GM18517 (cell line): ENCODE data around the gene OR6J1.
"Not testable (repeated sequence)": the region's sequence is repeated elsewhere in the genome, so short reads cannot be mapped to it uniquely, and the experiment has no call there.

Experiments
- ATAC-seq: cut with Tn5 transposase; IDR thresholded peaks from one replicate; pipeline ENCODE4 v1.9.1; 2021; ENCODE audit warnings: mild to moderate bottlenecking, moderate library complexity; ENCODE audit not compliant: unreplicated experiment

The OR6J1 gene

DNA sequence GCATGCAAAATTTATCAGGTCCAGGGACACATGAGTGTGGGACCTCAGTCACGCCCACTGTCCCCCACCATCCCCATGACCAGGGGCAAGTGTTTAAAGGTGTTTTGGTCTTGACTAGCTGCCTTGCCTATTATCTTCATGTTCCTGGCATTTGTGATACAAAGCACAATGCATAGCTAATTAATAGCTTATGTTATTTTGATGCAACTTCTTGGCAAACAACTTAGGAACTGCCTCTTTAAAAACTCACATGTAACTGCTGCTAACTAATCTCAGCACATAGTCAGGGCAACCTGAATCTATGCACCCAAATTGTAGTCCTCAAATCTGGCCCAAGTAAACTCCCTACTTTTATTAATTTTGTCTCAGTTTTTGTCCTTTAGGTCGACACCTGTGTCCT is 7.4 kb upstream of the OR6J1 start:
- ATAC-seq: no peak

DNA sequence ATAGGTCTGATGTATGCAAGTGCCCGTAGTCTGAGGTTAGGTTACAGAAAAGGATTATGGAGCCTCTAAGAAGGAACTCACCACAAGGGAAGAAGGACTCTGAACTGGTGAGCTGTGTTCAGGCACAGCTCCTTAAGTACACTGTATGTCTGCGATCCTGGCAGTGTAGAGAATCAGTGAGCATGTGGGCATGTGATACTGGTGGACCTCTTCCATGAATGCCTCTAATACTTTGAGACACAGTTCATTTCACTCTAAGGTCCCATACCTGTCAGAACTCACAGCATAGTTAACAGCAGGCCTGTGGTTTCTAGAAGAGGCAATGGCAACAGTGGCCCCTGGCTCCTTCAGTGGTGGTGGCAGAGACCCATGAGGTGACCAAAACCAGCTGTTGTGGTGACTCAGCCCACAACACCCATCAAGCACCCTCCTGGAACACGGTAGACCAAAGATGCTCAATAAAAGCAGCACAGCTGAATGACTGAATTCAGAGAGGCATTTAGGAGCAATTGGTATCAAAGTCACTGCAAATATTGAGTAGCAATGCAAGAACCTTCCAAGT is 6.9 kb upstream of the OR6J1 start:
- ATAC-seq: no peak

DNA sequence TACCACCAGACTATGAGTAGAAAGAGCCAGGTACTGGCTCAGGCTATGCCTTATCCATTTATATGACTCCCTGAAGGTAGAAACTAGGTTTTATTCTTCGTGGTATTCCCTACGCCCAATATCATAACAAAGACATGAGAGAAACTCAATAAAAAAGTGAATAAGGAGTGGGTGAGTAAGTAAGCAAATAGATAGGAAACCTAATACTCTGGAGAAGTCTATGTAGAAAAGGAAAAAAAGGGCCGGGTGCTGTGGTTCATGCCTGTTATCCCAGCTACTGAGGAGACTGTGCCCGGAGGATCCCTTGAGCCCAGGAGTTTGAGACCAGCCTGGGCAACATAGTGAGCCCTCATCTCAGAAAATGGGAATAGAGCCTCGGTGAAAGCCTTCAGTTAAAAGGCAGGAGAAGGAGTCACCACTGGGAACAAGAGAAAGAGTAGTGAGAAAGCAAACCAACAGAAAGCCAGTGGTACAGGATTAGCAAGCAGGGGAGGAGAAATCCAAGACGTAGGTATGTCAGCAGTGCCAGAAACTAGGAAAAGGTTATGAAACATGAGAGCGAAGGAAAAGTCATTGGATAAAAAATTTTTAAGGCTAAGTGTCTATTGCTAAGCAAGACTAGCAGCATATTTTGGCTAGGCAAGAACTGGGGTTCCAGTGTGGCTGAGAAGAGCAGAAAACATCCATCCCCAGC is 6.0 kb upstream of the OR6J1 start:
- no peak for ATAC-seq

DNA sequence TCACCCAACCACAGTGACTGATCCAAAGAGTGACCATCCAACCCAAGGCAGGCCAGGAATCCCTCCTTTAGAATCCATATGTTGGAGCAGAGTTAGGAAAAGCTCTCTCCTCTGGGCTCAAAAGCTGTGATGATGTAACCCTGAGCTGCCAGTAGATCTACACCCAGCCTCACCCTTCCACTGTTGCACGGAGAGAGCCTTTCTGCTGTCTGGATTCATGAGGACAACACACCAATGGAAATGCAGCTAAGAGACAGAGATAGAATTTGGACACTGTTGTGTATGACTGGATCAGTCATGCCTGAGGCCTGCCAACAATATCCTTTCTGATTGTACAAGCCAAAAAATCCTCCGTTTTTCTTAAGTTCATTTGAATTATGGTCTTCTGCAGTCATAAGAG is 4.4 kb upstream of the OR6J1 start:
- ATAC-seq: no peak

DNA sequence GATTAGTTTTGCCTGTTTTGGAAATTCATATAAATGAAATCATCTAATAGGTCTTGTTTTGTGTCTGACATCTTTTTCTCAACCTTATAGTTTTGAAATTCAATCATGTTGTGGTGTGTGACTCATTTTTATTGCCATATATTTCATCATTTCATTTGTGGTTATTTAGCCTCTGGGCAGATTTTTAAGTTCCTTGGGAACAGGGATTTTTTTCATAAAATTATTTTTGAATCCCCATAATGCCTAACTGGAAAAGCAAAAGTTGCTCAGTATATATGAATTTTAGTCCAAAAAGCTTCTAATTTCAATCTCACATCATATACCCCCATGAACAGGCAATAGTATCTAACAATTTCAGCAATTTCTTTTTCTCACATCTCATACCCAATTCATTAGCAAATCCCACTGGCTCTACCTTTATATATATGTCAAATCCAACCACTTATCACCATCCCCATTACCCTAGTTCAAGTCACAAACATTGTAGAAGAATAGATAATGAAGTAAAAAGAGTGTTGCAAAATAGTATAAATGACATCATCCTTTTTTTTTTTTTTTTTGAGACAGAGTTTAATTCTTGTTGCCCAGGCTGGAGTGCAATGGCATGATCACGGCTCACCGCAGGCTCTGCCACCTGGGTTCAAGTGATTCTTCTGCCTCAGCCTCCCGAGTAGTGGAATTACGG is 2.6 kb upstream of the OR6J1 start:
- ATAC-seq: no peak

DNA sequence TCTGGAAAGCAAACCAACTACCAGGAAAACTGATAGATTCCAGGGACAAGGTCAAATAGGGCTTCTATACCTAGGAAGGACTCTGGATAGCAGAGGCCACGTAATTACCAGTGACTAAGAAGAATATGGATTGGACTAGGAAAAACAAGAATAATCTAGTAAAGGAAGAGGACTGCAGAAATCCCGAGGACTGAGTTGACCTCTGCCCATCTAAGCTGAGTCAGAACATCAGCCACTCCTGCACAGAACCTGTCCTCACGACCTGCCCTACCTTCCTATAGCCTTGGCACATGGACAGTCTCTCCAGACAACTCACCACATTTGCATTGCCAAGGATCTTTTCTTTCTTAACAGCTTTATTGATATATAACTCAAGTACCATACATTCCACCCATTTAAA is 2.3 kb downstream of the OR6J1 start:
- ATAC-seq: no peak

DNA sequence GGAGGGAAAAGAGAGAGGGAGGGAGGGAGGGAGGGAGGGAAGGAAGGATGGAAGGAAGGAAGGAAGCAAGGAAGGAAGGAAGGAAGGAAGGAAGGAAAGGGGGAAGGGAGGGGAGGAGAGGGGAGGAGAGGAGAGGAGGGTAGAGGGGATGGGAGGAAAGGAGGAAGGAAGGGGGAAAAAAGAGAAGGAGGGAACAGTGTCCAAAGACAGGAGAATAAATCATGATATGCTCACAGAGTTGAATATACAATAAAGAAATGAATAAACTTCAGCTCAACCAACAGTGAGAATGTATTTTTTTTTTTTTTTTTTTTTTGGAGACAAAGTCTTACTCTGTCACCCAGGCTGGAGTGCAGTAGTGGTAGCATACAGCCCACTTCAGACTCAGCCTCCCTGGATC is 4.0 kb downstream of the OR6J1 start:
- ATAC-seq: no peak

DNA sequence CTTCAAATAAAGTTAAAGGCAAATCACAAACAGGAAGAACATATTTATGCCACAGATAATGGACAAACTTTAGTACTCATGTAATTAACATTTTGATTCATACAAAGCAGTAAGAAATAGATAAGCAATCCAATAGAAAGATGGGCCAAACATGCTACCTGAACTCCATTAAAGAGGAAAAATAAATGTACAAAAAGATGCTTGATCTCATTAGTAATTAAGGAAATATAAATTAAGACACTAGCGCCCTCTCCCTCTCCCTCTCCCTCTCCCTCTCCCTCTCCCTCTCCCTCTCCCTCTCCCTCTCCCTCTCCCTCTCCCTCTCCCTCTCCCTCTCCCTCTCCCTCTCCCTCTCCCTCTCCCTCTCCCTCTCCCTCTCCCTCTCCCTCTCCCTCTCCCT is 8.2 kb downstream of the OR6J1 start:
- not testable (repeated sequence) for ATAC-seq

DNA sequence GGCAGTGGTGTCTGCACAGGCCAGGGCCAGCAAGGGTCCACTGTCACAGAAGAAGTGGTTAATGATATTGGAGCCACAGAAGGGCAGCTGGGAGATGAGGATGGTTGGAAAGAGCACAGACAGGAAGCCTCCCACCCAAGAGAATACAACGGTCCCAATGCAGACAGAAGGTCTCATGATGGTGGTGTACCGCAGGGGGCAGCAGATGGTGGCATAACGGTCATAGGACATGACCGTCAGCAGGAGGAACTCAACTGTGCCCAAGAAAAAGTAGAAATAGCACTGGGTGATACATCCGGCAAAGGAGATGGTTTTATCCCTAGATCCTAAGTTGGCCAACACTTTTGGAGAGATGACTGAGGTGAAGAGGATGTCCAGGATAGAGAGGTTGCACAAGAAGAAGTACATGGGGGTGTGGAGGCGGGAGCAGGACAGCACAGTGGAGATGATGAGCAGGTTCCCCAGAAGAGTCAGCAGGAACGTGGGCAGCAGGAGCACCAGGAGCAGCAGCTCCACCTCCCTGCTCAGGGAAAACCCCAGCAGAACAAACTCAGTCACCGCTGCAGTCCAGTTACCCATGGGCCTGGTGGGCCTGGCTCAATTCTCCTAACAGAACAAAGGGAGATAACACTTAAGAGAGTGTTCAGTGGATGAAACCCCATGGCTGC is 9.8 kb downstream of the OR6J1 start:
- no peak for ATAC-seq

DNA sequence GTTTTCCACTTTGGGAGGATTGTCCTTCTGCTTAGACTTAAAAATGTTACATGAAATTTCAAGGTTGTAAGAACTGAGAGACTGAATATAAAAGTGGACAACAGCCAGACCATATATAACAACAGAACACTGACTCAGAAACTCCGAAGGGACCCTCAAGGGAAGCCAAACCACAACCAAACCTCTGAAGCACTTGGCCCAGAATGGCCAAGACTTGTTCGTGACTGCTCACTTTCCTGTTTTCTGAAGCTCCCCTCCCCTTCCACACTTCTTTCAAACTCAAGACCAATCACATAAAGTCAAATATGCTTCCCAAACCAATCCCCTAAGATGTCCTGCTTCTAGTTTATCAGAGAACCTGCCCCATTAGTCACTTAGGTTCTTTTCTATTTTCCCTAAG is 13.7 kb downstream of the OR6J1 start:
- no peak for ATAC-seq

DNA sequence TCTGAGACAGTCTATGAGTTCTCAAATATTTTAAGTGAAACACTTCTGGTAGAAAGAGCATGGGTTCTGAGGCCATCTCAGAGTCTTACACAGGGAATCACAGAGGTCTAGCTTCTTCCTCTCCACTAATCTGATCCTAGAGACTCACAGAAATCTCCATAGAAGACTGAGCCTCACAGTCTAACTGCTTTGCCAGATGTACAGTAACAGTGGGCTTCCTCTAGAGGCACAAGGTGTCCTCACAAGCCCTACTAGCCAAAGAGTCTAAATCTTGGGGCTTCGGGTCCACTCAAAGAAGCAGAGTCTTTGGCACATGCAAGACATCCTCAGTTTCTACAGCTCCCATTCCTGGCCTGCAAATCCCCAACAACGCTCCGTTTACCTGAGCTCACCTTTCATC is 14.1 kb downstream of the OR6J1 start:
- ATAC-seq: no peak

DNA sequence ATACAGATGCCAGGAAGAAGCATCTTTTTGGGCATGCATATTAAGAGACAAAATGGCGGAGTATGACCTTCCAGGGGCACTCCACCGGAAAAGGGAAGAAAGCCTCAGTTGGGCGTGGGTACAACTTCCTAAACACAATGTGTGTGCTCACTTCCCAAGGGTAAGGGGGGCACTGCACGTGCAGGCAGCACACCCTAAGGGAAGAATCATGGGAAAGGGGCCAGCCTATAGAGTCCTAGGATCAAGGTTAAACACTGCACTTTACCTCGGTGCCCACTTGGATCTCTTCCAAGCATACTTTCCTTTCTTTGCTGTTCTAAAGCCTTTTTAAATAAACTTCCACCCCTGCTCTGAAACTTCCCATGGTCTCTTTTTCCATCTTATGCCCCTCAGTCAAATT is 14.8 kb downstream of the OR6J1 start:
- no peak for ATAC-seq

DNA sequence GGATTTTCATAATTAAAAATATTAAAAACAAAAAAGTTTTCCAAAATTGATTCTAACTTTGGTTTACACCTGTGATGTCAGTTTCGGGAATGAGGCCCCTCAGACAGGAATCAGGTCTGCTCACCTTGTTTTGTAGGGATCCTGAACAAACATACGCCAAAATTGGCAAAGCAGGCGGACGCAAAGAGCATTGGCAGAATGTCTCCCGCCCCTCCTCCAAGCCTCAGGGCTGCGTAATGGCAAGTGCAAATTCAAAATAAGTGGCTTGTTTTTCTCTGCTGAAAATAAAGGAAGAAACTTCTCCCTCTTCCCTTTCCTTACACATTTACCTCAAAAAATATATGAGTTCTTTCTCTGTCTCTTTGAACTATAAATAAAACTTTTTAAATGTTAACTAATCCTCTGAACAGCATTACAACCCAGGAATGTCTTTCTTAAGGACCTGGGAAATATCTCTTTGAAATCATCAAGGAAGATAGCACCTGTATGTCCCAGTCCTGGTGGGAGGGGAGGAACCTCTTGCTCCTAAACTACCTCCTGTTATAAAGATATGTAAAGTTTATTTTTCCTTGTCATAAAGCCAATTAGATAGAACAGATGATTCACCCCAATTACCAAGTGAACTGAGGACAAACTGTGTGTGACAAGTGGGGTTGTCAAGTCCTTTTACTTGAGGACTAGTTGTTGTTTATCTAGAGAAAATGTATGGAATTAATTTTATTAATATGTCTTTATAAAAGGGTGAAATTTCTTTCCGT is 16.5 kb downstream of the OR6J1 start:
- no peak for ATAC-seq

DNA sequence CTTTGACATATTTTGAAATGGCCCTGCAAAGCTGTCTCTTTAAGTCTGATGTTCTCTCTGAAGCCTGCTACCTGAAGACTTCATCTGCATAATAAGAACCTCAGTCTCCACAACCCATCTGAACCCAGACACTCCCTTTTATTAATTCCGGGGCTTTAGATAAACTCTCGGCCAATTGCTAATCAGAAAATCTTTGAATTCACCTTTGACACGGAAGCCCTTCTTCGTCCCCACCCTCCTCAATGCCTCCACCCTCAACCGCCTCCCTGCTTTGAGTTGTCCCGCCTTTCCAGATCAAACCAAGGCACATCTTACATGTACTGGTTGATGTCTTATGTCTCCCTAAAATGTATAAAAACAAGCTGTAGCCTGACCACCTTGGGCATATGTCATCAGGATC is 17.6 kb downstream of the OR6J1 start:
- no peak for ATAC-seq

DNA sequence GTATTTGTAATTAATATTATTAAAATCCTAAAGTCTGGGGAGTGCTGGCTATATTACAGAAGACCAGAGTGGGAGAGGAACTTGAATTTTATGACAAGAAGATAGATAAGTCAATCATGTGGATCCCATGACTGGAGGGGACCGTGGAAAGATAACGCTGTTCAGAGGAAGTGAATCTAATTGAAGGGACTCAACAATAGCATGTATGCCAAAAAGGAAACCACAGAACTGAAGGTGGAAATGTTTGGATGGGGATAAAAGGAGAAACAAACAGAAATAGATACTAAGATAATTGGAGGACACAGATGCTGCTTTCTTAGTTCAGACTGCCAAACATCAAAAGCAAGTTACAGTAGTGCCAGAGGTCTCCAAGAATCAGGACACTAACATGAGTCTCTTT is 21.1 kb downstream of the OR6J1 start:
- ATAC-seq: no peak

DNA sequence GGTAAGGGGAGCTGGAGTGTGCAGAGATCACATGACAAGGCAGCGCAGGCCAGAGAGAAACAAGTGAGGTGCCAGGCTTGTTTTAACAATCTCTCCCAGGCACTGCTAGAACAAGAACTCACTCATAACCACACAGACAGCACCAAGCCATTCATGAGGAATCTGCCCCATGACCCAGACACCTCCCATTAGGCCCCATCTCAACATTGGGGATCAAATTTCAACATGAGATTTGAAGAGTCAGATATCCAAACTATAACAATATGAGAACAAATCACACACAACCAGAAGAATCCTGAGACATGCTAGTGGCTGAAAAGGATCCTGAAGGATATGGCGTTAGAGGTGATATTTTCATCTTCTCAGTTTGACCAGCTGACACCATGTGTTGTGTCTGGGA is 21.9 kb downstream of the OR6J1 start:
- ATAC-seq: no peak

DNA sequence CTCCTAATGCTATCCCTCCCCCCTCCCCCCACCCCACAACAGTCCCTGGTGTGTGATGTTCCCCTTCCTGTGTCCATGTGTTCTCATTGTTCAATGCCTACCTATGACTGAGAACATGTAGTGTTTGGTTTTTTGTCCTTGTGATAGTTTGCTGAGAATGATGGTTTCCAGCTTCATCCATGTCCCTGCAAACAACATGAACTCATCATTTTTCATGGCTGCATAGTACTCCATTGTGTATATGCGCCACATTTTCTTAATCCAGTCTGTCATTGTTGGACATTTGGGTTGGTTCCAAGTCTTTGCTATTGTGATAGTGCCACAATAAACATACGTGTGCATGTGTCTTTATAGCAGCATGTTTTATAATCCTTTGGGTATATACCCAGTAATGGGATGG is 28.4 kb downstream of the OR6J1 start:
- ATAC-seq: not testable (repeated sequence)

DNA sequence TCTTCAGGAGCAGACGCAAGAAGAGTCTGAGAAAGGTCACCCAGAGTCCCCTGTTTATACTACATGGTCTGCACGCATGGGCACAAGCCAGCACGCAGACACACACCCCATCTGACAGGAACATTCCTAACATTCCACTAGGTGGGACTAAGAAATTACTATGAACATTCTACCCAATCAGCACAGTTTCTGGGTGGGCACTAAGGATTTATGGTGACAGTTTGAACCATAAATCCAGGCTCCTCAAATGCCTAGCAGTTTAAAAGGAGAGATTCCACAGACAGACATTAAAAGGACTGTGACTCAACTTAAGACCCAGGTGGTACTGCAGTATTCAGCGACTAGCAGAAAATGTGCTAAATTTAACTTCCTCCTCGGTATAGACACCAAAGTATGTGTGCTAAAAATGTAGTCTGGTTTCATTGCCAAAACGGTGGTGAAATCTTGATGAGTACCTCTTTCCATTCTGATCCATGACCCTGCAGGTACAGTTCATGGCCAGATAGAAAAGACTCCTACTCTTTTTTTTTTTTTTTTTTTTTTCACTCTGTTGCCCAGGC is 29.8 kb downstream of the OR6J1 start:
- peak; percentile 59 for ATAC-seq

DNA sequence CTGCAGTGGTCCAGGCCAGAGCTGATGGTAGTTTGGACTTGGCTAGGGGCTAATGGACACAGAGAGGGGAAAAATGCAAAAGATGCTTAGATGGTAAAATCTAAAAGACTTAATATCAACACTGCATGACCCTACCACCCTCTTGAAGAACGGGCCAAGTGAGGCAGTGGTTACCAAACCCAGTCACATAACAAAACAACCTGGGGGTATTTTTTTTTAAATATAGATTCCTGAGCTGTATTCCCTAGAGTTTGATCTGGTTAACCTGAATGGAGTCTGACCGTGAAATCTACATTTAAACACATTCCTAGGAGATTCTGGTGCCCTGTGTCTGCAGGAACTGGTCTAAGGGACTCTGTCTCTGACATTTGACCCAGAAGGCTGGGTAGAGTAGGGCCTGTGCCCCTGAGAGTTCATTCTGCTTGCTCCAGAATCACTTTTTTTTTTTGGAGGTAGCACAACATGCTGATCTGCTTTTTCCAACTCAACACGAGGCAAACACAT is 30.4 kb downstream of the OR6J1 start:
- ATAC-seq: no peak

DNA sequence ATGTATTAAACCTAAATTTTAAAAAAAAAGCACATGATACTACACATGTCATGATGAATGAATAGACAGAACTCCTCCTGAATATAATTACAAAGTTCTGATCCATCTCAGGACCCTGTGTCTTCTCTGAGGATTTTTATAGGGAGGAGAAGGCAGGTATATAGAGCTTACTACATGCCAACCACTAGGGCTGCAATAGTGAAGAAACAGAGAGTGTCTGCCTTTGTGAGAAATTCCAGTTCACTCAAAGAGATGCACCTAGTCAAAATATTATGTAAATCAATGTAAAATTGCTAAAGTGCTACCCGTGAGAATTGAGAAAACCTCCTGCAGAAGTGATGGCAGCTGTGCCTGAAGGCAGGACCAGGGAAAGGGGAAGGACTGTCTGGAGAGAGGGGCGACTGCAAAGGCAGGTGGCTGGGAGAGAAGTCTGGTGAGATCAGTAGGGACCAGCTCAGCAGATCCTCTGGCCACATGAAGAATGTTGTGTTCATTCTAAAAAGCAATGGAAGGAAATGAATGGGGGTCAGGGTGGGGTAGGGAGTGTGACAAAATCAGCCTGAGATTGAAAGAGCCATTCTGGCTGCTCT is 31.0 kb downstream of the OR6J1 start:
- ATAC-seq: no peak
